ENCODE results near the gene HIVEP3.

HIVEP3 gene

DNA sequence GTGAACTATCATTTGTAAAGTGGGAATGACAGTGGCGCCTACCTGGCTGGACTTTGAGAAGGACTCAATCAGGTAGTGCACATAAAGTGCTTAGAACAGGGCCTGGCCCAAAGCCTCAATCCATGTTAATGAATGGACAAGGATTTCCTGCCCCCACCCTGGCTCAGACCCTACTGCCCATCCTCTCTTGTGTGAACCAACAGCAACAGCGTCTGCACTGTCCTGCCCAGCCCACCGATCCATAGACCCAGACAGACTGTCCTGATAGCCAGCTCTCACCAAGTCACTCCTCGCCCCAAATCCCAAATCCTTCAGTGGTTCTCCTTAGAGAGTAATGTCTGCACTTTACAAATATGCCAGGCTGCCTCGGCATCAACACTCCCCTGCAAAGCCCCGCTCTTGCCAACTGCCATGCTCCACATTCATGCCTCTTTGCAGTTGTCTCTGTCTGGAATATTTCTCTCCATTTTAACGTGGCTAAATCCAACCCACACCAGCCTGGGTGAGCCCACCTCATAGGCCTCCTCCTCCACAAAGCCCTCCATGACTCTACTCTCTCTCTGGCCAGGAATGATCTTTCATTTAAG, 276.7 kb downstream of the HIVEP3 start:
- H3K9me3 Mint-ChIP-seq = peaks cover 5% of the 10 kb centered on the region
- H3K4me3 Mint-ChIP-seq = no peak overlapping the region
- peaks cover 9% of the 10 kb centered on the region for H3K4me1 Mint-ChIP-seq
- peaks cover 26% of the 10 kb centered on the region for H3K36me3 Mint-ChIP-seq
- no peak overlapping the region for H3K27ac Mint-ChIP-seq
- H3K27me3 Mint-ChIP-seq = no peaks in the 10 kb centered on the region

- no peak overlapping the region for H3K4me3 Mint-ChIP-seq
- peaks cover 24% of the 10 kb centered on the region for H3K36me3 Mint-ChIP-seq
- peaks cover 5% of the 10 kb centered on the region for H3K9me3 Mint-ChIP-seq
- peaks cover 11% of the 10 kb centered on the region for H3K4me1 Mint-ChIP-seq
- no peaks in the 10 kb centered on the region for H3K27me3 Mint-ChIP-seq
- H3K27ac Mint-ChIP-seq = no peak overlapping the region
These were observed 277.3 kb downstream of the HIVEP3 start for GRCh38 chr1:41641475-41641814.

DNA sequence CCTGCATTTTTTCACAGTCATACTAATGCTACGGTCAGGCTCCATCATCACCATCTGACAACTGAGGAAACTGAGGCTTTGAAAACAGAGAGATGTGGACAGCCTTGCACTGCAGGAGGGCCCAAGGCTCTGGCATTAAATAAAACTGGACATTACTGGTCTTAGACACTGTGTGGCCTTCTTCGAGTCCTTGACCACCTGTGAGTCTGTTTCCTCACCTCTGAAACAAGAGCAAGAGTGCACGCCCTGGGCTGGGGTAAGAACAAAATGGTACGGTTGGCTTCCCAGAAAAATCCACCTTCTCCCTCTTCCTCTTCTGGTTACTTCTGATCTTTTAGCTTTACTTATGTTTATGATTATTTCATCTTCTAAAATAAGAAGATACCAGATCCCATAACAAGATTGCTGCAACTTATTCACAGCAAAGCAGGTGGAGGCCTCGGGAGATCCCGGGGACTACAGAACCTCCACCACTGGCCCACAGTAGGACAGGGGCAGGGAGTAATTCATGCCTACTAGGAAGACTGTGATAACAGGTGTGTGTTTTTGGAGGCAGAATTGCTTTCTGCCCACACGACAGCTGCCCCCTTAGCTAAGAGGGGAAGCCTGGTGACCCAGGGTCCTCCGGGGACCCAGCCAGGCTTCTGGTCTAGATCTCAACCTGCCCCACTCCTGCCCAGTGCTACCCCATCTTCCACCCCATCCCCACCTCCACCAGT, 277.8 kb downstream of the HIVEP3 start:
- H3K36me3 Mint-ChIP-seq = peaks cover 22% of the 10 kb centered on the region
- no peaks in the 10 kb centered on the region for H3K27me3 Mint-ChIP-seq
- H3K4me1 Mint-ChIP-seq = peaks cover 13% of the 10 kb centered on the region
- peak overlapping the region; percentile 59 for H3K27ac Mint-ChIP-seq
- H3K9me3 Mint-ChIP-seq = peaks cover 5% of the 10 kb centered on the region
- no peak overlapping the region for H3K4me3 Mint-ChIP-seq

GRCh38 chr1:41640141-41640751, 278.5 kb downstream of the HIVEP3 start:
- Mint-ChIP-seq H3K9me3 (peaks cover 5% of the 10 kb centered on the region), H3K27ac (peak overlapping the region; percentile 98), H3K36me3 (peaks cover 25% of the 10 kb centered on the region), H3K27me3 (no peaks in the 10 kb centered on the region), H3K4me3 (peak overlapping the region; percentile 84), H3K4me1 (peaks cover 16% of the 10 kb centered on the region)

- peaks cover 5% of the 10 kb centered on the region for H3K9me3 Mint-ChIP-seq
- peak overlapping the region; percentile 98 for H3K27ac Mint-ChIP-seq
- peaks cover 27% of the 10 kb centered on the region for H3K36me3 Mint-ChIP-seq
- peaks cover 18% of the 10 kb centered on the region for H3K4me1 Mint-ChIP-seq
- H3K4me3 Mint-ChIP-seq = peak overlapping the region; percentile 84
- no peaks in the 10 kb centered on the region for H3K27me3 Mint-ChIP-seq
These were observed 279.3 kb downstream of the HIVEP3 start for GRCh38 chr1:41639332-41639936.

DNA sequence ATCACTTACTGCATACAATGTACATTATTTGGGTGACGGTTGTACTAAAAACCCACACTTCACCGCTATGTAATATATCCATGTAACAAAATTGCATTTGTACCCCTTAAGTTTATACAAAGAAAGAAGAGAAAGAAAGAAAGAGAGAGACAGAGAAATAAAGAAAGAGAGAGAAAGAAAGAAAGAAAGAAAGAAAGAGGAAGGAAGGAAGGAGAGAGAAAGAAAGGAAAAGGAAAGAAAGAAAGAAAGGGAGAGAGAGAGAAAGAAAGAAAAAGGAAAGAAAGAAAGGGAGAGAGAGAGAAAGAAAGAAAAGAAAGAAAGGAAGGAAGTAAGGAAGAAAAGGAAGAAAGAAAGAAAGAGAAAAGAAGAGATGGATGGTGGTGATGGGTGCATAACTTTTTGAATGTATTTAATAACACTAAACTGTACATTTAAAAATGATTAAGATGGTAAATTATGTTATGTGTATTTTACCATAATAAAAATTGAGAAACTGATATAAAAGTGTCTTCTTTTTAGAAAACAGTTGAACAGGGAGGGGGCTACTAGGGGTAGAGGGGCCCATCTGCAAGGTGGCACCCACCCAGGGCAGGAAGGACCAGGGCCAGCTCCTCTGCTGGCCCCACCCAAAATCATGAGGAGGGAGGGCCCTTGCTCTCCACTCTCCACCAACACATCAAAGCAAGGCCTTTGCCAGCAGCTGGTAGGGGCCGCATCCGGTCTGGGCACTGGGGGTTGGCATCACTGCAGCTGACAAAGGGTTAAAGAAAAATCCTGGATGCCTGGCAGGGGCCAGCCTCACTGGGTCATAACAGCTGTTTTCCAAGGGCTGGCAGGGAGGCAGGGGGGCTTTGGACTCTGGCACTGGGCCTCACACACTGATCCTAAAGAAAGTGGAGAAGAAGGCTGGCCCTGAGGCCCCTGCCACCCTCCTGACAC, 280.4 kb downstream of the HIVEP3 start:
- Mint-ChIP-seq H3K27ac (peak overlapping the region; percentile 98), H3K36me3 (peaks cover 27% of the 10 kb centered on the region), H3K27me3 (no peaks in the 10 kb centered on the region), H3K4me3 (peak overlapping the region; percentile 63), H3K4me1 (peaks cover 29% of the 10 kb centered on the region), H3K9me3 (peaks cover 5% of the 10 kb centered on the region)

DNA sequence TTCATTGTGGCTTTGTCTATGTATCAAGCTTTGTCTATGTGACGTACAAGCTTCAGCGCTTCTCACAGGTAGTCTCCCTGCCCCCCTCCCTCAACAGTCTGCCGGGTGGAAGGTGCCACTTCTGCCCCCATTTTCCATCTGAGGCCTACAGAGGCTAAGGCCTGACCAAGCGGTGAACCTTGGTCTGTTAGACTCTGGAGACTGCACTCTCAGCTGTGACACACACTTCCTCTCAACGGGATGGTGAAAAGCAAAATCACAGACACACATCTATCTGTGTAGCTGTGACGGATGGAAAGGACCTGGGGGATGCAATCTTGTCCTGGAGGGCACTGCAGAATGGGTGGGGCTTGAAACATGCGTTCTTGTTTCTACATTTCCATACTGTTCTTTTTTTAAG, 281.4 kb downstream of the HIVEP3 start:
- Mint-ChIP-seq H3K27ac (peak overlapping the region; percentile 85), H3K4me3 (peak overlapping the region; percentile 63), H3K9me3 (peaks cover 5% of the 10 kb centered on the region), H3K36me3 (peaks cover 27% of the 10 kb centered on the region), H3K4me1 (peaks cover 33% of the 10 kb centered on the region), H3K27me3 (no peaks in the 10 kb centered on the region)

DNA sequence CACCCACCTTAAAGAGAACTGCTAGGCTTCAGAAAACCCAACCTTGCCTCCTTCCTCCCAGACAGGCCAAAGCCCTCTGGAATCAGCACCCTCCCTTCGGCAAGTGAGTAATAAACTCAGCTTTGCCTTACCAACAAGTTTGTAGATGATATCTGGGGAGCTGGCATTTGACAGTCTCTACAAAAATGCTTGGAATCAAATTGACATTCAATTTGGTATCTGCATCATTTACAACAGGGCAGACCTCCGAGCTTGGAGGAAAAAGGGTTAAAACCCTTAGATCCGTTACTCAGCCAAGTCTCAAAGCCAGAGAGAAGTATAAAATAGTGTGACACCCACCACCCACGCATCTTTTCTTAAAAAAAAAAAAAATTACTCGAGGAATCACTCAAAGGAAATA, 285.0 kb downstream of the HIVEP3 start:
- Mint-ChIP-seq H3K4me1 (peaks cover 63% of the 10 kb centered on the region), H3K27me3 (no peaks in the 10 kb centered on the region), H3K36me3 (peaks cover 23% of the 10 kb centered on the region), H3K4me3 (peak overlapping the region; percentile 73), H3K9me3 (no peaks in the 10 kb centered on the region), H3K27ac (peak overlapping the region; percentile 79)

DNA sequence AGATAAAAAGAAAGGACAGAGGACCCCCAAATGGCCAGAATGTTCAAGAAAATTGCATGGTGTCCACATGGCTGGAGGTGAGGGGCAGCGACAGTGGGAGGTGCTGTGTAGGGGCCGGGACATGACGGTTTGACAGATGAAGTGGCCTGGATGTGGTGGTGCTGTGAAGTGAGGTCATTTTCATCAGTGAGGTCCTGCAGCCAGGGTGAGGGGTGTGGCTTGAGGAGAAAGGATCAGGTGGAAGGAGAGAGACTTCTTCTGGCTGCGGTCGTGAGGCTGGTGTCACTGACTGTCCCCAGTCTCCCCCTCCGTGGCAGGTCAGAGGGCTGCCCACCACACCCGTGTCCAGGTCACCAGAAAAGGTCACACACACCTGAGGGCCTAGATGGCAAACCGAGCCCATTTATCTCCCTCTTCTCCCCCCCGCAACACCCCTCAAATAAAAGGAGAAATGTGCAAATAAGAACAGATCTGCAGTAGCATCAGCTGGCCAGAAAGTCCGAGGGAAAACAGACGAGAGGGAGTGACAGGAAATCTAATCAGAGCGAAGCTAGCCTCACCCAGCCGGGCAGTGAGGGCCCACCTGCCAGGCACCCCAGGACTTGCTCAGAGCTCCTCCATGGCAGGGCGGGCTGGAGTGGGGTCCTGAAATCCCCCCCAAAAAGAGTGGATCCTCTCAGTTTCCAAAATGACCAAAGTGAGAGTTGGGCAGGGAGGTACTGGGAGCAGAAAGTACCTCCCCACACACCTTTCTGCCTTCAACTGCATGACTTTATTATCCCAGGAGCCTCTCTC, 285.7 kb downstream of the HIVEP3 start:
- H3K36me3 Mint-ChIP-seq = peaks cover 24% of the 10 kb centered on the region
- H3K27me3 Mint-ChIP-seq = no peaks in the 10 kb centered on the region
- peaks cover 66% of the 10 kb centered on the region for H3K4me1 Mint-ChIP-seq
- peak overlapping the region; percentile 73 for H3K4me3 Mint-ChIP-seq
- peak overlapping the region; percentile 68 for H3K27ac Mint-ChIP-seq
- H3K9me3 Mint-ChIP-seq = no peaks in the 10 kb centered on the region

DNA sequence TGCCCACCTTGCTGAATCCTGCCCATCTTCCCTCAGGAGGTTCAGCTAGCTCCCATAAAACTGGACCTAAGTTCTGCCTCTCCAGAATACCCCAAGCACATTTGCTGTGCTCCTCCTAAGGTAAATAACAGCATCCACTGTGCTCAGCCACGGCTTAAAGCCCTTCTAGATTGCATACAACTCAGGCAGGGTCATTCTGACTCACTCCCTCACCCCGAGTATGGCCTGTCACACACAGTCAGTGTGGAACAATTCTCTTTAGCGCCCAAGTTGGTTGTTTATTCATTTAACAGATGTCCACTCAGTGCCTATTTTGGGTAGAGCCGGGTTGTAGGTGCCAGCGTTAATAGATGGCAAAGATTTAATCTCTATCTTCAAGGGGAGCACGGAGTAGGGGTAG, 286.8 kb downstream of the HIVEP3 start:
- Mint-ChIP-seq H3K4me1 (peaks cover 74% of the 10 kb centered on the region), H3K27ac (no peak overlapping the region), H3K36me3 (peaks cover 21% of the 10 kb centered on the region), H3K4me3 (no peak overlapping the region), H3K9me3 (no peaks in the 10 kb centered on the region), H3K27me3 (no peaks in the 10 kb centered on the region)

DNA sequence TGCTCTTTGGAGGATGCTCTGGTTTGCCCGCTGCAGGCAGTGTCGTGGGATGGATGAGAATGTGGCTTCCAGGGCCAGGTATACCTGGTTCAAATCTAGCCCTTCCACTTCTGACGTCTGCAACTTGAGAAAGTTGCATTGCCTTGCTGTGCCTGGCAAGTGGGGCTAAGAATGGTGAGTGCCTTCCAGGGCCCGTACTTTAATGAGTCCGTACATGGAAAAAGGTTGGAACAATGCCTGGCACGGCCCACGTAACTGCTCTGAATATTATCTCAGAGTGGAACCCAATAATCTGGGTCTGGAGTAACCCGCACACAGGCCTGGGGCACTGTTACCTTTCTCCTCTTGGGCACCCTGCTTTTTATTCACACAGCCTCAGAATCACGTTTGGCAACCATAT, 287.6 kb downstream of the HIVEP3 start:
- Mint-ChIP-seq H3K27me3 (no peaks in the 10 kb centered on the region), H3K4me3 (no peak overlapping the region), H3K9me3 (no peaks in the 10 kb centered on the region), H3K36me3 (peaks cover 21% of the 10 kb centered on the region), H3K4me1 (peaks cover 71% of the 10 kb centered on the region), H3K27ac (no peak overlapping the region)

GRCh38 chr1:41629571-41629970, 289.2 kb downstream of the HIVEP3 start:
- no peaks in the 10 kb centered on the region for H3K27me3 Mint-ChIP-seq
- H3K9me3 Mint-ChIP-seq = no peaks in the 10 kb centered on the region
- H3K4me3 Mint-ChIP-seq = no peak overlapping the region
- H3K4me1 Mint-ChIP-seq = peaks cover 62% of the 10 kb centered on the region
- peak overlapping the region; percentile 2 for H3K27ac Mint-ChIP-seq
- peaks cover 19% of the 10 kb centered on the region for H3K36me3 Mint-ChIP-seq

DNA sequence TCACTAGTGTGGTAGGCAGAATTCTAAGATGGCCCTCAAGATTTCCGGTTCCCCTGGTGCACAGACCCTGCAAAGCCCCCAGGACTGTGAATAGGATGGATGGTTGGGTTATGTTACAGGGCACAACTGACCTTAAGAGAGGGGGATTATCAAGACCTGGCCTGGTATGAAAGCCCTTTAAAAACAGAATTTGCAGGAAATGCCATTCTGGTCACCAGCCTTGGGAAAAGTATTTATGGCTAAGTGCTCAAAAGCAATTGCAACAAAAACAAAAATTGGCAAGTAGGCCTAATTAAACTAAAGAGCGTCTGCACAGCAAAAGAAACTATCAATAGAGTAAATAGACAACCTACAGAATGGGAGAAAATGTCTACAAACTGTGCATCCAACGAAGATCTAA, 289.6 kb downstream of the HIVEP3 start:
- H3K27ac Mint-ChIP-seq = peak overlapping the region; percentile 2

DNA sequence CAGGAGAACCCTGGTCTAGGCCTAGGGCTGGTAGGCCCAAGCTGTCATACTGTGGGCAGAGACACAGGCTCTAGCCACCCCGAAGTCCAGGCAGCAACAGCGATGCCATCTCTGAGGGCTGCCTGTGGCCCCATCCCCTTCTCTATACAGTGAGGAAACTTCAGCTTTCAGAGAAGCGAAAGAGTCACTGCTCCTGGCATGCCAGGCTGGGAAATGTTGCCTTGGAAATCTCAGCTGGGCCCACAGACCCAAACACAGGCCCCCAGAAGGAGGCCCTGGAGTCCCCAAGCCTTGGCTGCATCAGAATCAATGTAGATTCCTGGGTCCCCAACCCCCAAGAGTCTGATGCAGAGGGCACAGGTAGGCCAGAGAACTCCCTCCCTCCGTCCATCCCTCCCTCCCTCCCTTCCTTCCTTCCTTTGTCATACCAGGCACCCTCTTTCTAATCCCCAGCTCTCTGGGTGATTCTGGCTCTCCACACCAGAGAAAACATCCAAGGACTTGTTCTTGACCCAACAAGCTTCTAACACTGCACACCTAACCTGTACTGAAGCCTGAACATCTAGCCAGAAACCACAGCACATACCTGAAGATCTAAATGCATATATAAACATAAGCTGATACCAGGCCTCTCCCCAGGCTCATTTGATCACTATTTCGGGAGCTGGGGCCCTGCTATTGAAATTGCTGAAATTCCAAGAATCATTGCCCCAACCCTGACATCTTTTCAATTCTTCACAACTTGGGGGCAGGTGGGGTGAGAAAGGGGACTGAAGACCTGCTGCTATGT, 291.0 kb downstream of the HIVEP3 start:
- H3K27me3 Mint-ChIP-seq = no peaks in the 10 kb centered on the region
- no peak overlapping the region for H3K27ac Mint-ChIP-seq
- no peaks in the 10 kb centered on the region for H3K9me3 Mint-ChIP-seq
- no peak overlapping the region for H3K4me3 Mint-ChIP-seq
- peaks cover 25% of the 10 kb centered on the region for H3K36me3 Mint-ChIP-seq
- peaks cover 65% of the 10 kb centered on the region for H3K4me1 Mint-ChIP-seq

More for the DNA sequence above, 289.6 kb downstream of the HIVEP3 start:
- Mint-ChIP-seq H3K36me3 (peaks cover 20% of the 10 kb centered on the region), H3K4me3 (no peak overlapping the region), H3K9me3 (no peaks in the 10 kb centered on the region), H3K27me3 (no peaks in the 10 kb centered on the region), H3K4me1 (peaks cover 62% of the 10 kb centered on the region)

Data from activated naive CD4-positive, alpha-beta T cell treated with anti-CD3 and anti-CD28 coated beads, Interleukin-2, amount 50 U/mL, for 24 hours (primary cell).